MM.1S (cell line): ENCODE data around the gene STX17.

Source experiments
- DNase-seq: peaks from one replicate; pipeline ENCODE4 v3.0.0-alpha.2; 2015
- H2AFZ ChIP-seq: fragments of 300-600 bp; sonication (generic); 2 replicates; pipeline ENCODE4 v1.6.0; 2016; ENCODE audit warnings: antibody characterized with exemption, low read length
- H3F3A ChIP-seq: fragments of 300-600 bp; sonication (generic); 2 replicates; pipeline ENCODE4 v1.6.1; 2016; ENCODE audit warnings: mild to moderate bottlenecking, antibody characterized with exemption, low read length, moderate library complexity, mixed read lengths; ENCODE audit not compliant: insufficient read depth
- H3K27ac ChIP-seq: fragments of 300-600 bp; sonication (generic); 2 replicates; pipeline ENCODE4 v1.5.1; 2016; ENCODE audit warnings: mild to moderate bottlenecking, low read length
- H3K27me3 ChIP-seq: fragments of 300-600 bp; sonication (generic); replicated peaks from 2 replicates; pipeline ENCODE4 v1.6.0; 2016; ENCODE audit warnings: low read length; ENCODE audit not compliant: insufficient read depth
- H3K36me3 ChIP-seq: fragments of 300-600 bp; sonication (generic); replicated peaks from 2 replicates; pipeline ENCODE4 v1.6.1; 2016; ENCODE audit warnings: mild to moderate bottlenecking, low read length, mixed read lengths; ENCODE audit not compliant: insufficient read depth
- H3K4me1 ChIP-seq: fragments of 300-600 bp; sonication (generic); 2 replicates; pipeline ENCODE4 v1.6.1; 2016; ENCODE audit warnings: low read length, mixed read lengths
- H3K4me2 ChIP-seq: fragments of 300-600 bp; sonication (generic); 2 replicates; pipeline ENCODE4 v1.6.0; 2016; ENCODE audit warnings: low read depth, low read length
- H3K4me3 ChIP-seq: fragments of 300-600 bp; sonication (generic); 2 replicates; pipeline ENCODE4 v1.5.1; 2016; ENCODE audit warnings: low read length, mixed read lengths
- H3K79me2 ChIP-seq: fragments of 300-600 bp; sonication (generic); 2 replicates; pipeline ENCODE4 v1.6.1; 2016; ENCODE audit warnings: mixed run types, low read length, mixed read lengths
- H3K9ac ChIP-seq: fragments of 300-600 bp; sonication (generic); 2 replicates; pipeline ENCODE4 v1.6.1; 2016; ENCODE audit warnings: low read length, mixed read lengths
- H3K9me2 ChIP-seq: fragments of 300-600 bp; sonication (generic); replicated peaks from 2 replicates; pipeline ENCODE4 v1.6.1; 2016; ENCODE audit warnings: mild to moderate bottlenecking, low read length, mixed read lengths; ENCODE audit not compliant: insufficient read depth
- H3K9me3 ChIP-seq: fragments of 300-600 bp; sonication (generic); replicated peaks from 2 replicates; pipeline ENCODE4 v1.6.1; 2016; ENCODE audit warnings: mild to moderate bottlenecking, low read length, mixed read lengths; ENCODE audit not compliant: insufficient read depth
- H4K20me1 ChIP-seq: fragments of 300-600 bp; sonication (generic); 2 replicates; pipeline ENCODE4 v1.6.1; 2016; ENCODE audit warnings: mild to moderate bottlenecking, low read length, moderate library complexity, mixed read lengths; ENCODE audit not compliant: insufficient read depth
- EZH2 ChIP-seq: fragments of 300-600 bp; sonication (generic); optimal IDR thresholded peaks from 2 replicates; pipeline ENCODE3; 2017; ENCODE audit warnings: low read depth, mild to moderate bottlenecking, antibody characterized with exemption, low read length, mixed read lengths
- EZH2phosphoT487 ChIP-seq: fragments of 300-600 bp; sonication (generic); IDR thresholded peaks from 2 replicates; pipeline ENCODE4 v1.6.1; 2018; ENCODE audit warnings: antibody characterized with exemption, low read length
- TF ChIP-seq, protein P1 (sequence below): fragments of 300-600 bp; sonication (generic); IDR thresholded peaks from 2 replicates; pipeline ENCODE4 v1.5.1; 2016; ENCODE audit warnings: antibody characterized with exemption, low read length, mixed read lengths

The STX17 gene

DNA sequence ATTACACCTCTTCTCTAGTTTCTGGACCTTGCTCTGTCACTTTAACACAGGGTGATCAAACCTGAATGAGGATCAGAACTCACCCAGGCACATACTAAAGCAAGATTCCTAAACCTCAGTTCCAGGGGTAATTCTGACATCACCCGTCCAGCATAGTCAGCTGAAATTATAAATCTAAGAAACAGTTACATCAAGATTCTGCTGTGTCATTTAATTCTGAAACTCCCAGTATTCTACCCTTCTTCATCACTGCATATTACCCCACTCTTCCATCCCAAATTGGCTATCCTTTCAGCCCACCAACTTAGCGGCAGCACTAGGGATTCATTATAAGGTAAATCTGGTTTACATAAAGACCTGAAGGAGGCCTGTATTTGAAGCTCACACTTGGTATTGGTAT, 64.0 kb downstream of the STX17 start:
- DNase-seq: no peak
- Histone ChIP-seq H2AFZ (no peak overlapping the region), H3K9ac (no peak overlapping the region), H4K20me1 (no peaks in the 10 kb centered on the region), H3F3A (no peaks in the 10 kb centered on the region), H3K79me2 (no peaks in the 10 kb centered on the region), H3K9me3 (no peaks in the 10 kb centered on the region), H3K4me2 (no peak overlapping the region), H3K4me1 (no peaks in the 10 kb centered on the region), H3K4me3 (no peak overlapping the region), H3K36me3 (no peaks in the 10 kb centered on the region), H3K27me3 (no peaks in the 10 kb centered on the region), H3K27ac (no peak overlapping the region), H3K9me2 (no peaks in the 10 kb centered on the region)
- TF ChIP-seq, protein P1, sequence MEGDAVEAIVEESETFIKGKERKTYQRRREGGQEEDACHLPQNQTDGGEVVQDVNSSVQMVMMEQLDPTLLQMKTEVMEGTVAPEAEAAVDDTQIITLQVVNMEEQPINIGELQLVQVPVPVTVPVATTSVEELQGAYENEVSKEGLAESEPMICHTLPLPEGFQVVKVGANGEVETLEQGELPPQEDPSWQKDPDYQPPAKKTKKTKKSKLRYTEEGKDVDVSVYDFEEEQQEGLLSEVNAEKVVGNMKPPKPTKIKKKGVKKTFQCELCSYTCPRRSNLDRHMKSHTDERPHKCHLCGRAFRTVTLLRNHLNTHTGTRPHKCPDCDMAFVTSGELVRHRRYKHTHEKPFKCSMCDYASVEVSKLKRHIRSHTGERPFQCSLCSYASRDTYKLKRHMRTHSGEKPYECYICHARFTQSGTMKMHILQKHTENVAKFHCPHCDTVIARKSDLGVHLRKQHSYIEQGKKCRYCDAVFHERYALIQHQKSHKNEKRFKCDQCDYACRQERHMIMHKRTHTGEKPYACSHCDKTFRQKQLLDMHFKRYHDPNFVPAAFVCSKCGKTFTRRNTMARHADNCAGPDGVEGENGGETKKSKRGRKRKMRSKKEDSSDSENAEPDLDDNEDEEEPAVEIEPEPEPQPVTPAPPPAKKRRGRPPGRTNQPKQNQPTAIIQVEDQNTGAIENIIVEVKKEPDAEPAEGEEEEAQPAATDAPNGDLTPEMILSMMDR: no peak
- TF ChIP-seq EZH2 (no peak), EZH2phosphoT487 (no peak)

DNA sequence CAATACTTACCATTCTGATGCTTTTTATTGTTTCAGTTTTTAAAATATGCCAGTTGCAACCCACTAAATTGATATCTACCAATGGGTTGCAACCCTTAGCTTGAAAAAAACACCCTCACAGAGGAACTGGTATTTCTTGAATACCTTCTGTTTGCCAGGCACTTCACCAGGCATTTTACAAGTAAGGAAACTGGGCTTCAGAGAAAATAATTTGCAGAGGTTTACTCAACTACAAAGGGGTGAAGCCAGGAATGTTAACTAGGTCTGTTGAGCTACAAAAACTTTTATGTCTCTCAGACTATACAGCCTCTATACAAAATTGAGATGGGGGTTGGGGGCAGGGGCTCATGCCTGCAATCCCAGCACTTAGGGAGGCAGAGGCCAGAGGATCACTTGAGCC, 65.0 kb downstream of the STX17 start:
- Histone ChIP-seq H3K36me3 (no peaks in the 10 kb centered on the region), H3K9ac (no peak overlapping the region), H2AFZ (no peak overlapping the region), H3K4me1 (no peaks in the 10 kb centered on the region), H3K9me3 (no peaks in the 10 kb centered on the region), H4K20me1 (no peaks in the 10 kb centered on the region), H3F3A (no peaks in the 10 kb centered on the region), H3K9me2 (no peaks in the 10 kb centered on the region), H3K79me2 (no peaks in the 10 kb centered on the region), H3K4me3 (no peak overlapping the region), H3K27me3 (no peaks in the 10 kb centered on the region), H3K27ac (no peak overlapping the region), H3K4me2 (no peak overlapping the region)
- TF ChIP-seq EZH2phosphoT487: no peak
- TF ChIP-seq EZH2: no peak
- TF ChIP-seq, protein P1: no peak
- no peak for DNase-seq

DNA sequence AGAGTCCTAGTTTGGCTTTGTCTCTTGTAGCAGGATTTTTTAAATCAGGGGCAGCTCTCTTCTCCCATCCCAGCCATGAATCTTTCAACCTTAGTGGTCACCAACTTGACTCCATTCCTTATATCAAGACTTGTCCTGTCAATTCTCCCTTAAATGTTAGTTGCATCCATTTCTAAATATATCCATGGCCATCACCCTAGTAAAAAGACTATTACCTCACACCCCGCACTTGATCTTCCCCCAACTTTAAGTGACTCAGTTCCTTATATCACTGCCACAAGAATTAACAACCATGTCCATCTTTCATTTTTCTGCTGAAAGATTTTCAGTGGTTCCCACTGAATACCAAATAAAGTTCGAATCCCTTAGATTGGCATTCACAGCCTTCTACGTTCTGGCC, 67.0 kb downstream of the STX17 start:
- TF ChIP-seq EZH2phosphoT487 (no peak), EZH2 (no peak)
- TF ChIP-seq, protein P1: no peak
- no peak for DNase-seq
- Histone ChIP-seq H3F3A (no peaks in the 10 kb centered on the region), H3K79me2 (no peaks in the 10 kb centered on the region), H4K20me1 (no peaks in the 10 kb centered on the region), H3K9me2 (no peaks in the 10 kb centered on the region), H3K4me2 (no peak overlapping the region), H3K9me3 (no peaks in the 10 kb centered on the region), H2AFZ (no peak overlapping the region), H3K4me1 (no peaks in the 10 kb centered on the region), H3K36me3 (no peaks in the 10 kb centered on the region), H3K27me3 (no peaks in the 10 kb centered on the region), H3K9ac (no peak overlapping the region), H3K4me3 (no peak overlapping the region), H3K27ac (no peak overlapping the region)
